Colonic mucosa (tissue), 4 donors: Measurements from ENCODE around the gene PALM2AKAP2. TPM values are rescaled to one million over a fixed set of nuclear protein-coding genes. Genes with fewer than 3 reads are reported as not detected.

Source experiments
- DNase-seq: peaks from one replicate; pipeline ENCODE4 v3.0.0-alpha.2; 2020
- H3K27ac ChIP-seq: fragments of 200-600 bp; one replicate; pipeline ENCODE4 v1.8.0; 2021
- H3K27me3 ChIP-seq: fragments of 200-600 bp; one replicate; pipeline ENCODE4 v1.8.0; 2021
- H3K36me3 ChIP-seq: fragments of 200-600 bp; one replicate; pipeline ENCODE4 v1.8.0; 2021
- H3K4me1 ChIP-seq: fragments of 200-600 bp; one replicate; pipeline ENCODE4 v1.8.0; 2021; ENCODE audit warnings: mild to moderate bottlenecking
- H3K4me3 ChIP-seq: fragments of 200-600 bp; one replicate; pipeline ENCODE4 v1.8.0; 2021
- H3K9ac ChIP-seq, 2 donors: one replicate each; pipeline ENCODE4 v1.7.0; 2013; ENCODE audit warnings: control low read depth in 2 of 2, low read depth in 2 of 2, low read length in 2 of 2
- H3K9me3 ChIP-seq: fragments of 200-600 bp; one replicate; pipeline ENCODE4 v1.8.0; 2021
- CTCF ChIP-seq: fragments of 200-600 bp; IDR thresholded peaks from one replicate; pipeline ENCODE4 v1.8.0; 2022; ENCODE audit warnings: antibody characterized with exemption, mild to moderate bottlenecking
- intact Hi-C: fragments of 100-400 bp; cut with DNase I; formaldehyde crosslinking; loops from one replicate; pipeline ENCODE4 v1.14.1; 2022
- total RNA-seq, 2 donors: library from RNA; stranded (reverse); fragmentation: NEBNext Ultra II Directional in 1 of 2; extraction: Animal tissue kit (Norgen Biotek cat#: 25700) in 1 of 2; gene quantifications; one replicate each; pipeline ENCODE4 v1.2.1, GENCODE V29; 2021
- donor health status: healthy.
- donor health status: DM: no; HTN: no; CAD: no.
- donor health status: DM: no; HTN: no; CAD: no.

PALM2AKAP2 gene
- total RNA-seq, 2 donors from 2014 or later: 0.69 to 3.4 TPM

- H3K9ac ChIP-seq: no peak overlapping the region
- intact Hi-C loops: no loop called here
- no peaks in the 10 kb centered on the region for H3K36me3 ChIP-seq
- H3K4me1 ChIP-seq: no peaks in the 10 kb centered on the region
- no peak for TF ChIP-seq CTCF
- no peak for DNase-seq
- H3K27me3 ChIP-seq: no peaks in the 10 kb centered on the region
- H3K9me3 ChIP-seq: no peaks in the 10 kb centered on the region
- no peak overlapping the region for H3K27ac ChIP-seq
- H3K4me3 ChIP-seq: no peak overlapping the region
Measured at GRCh38 chr9:109751253-109751652, 28.7 kb upstream of the PALM2AKAP2 start.

DNA sequence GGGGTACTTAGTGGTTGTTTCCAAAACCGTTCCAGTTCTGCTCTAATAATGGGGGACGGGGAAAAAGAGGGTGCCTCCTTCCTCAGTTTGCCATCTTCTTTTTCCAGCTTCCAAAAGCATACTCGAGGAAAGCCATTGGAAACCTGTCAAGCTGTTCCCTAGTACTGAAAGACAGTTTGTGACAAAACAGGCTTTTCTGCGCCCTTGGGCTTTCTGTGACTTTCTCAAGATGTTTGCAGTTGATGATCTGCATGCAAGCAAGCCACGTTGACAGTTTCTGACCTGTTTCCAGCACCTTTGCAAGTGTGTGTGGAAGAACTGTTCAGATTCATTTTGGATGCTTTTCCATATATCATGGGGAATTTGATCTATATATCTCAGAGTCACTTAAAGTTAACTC is 26.7 kb upstream of the PALM2AKAP2 start:
- no peak for DNase-seq
- H3K9ac ChIP-seq: no peak overlapping the region
- H3K4me3 ChIP-seq: no peak overlapping the region
- H3K27me3 ChIP-seq: no peaks in the 10 kb centered on the region
- H3K36me3 ChIP-seq: no peaks in the 10 kb centered on the region
- intact Hi-C loops: no loop called here
- no peak for TF ChIP-seq CTCF
- H3K9me3 ChIP-seq: no peaks in the 10 kb centered on the region
- no peak overlapping the region for H3K27ac ChIP-seq
- H3K4me1 ChIP-seq: no peaks in the 10 kb centered on the region

DNA sequence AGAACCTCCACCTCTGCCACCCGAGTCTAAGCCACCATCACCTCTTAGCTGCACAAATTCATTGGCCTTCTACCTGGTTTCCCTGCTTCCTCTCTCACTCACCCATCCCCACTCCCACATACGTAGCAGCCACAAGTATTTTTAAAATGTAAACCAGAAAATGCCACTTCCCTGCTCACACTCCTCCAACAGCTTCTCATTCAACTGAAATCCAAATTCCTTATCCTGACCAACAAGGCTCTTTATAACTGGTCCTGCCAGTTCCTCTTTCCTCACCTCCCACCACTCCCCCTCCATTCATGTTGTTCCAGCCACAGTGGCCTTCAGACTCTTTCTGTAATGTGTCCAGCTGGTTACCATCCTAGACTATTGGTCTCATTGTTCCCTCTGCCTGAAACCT is 25.0 kb upstream of the PALM2AKAP2 start:
- Histone ChIP-seq H3K4me3 (no peak overlapping the region), H3K4me1 (no peaks in the 10 kb centered on the region), H3K36me3 (no peaks in the 10 kb centered on the region), H3K27ac (no peak overlapping the region), H3K27me3 (no peaks in the 10 kb centered on the region), H3K9ac (no peak overlapping the region), H3K9me3 (no peaks in the 10 kb centered on the region)
- no peak for DNase-seq
- intact Hi-C loops: no loop called here
- TF ChIP-seq CTCF: no peak

- no peak for TF ChIP-seq CTCF
- no peak for DNase-seq
Measured at GRCh38 chr9:109759589-109759988, 20.4 kb upstream of the PALM2AKAP2 start.

GRCh38 chr9:109765278-109765677 is 14.7 kb upstream of the PALM2AKAP2 start:
- no peaks in the 10 kb centered on the region for H3K27me3 ChIP-seq
- no peak overlapping the region for H3K9ac ChIP-seq
- no peak overlapping the region for H3K27ac ChIP-seq
- no peak for DNase-seq
- H3K4me3 ChIP-seq: no peak overlapping the region
- no peaks in the 10 kb centered on the region for H3K4me1 ChIP-seq
- no peaks in the 10 kb centered on the region for H3K9me3 ChIP-seq
- no peak for TF ChIP-seq CTCF
- H3K36me3 ChIP-seq: no peaks in the 10 kb centered on the region
- intact Hi-C loops: no loop called here

More at GRCh38 chr9:109759589-109759988, 20.4 kb upstream of the PALM2AKAP2 start:
- Histone ChIP-seq H3K27ac (no peak overlapping the region), H3K9me3 (no peaks in the 10 kb centered on the region), H3K4me1 (no peaks in the 10 kb centered on the region), H3K36me3 (no peaks in the 10 kb centered on the region), H3K27me3 (no peaks in the 10 kb centered on the region), H3K4me3 (no peak overlapping the region), H3K9ac (no peak overlapping the region)
- intact Hi-C loops: no loop called here

GRCh38 chr9:109765830-109766229 is 14.2 kb upstream of the PALM2AKAP2 start:
- no peaks in the 10 kb centered on the region for H3K4me1 ChIP-seq
- no peak for TF ChIP-seq CTCF
- H3K36me3 ChIP-seq: no peaks in the 10 kb centered on the region

More at GRCh38 chr9:109765830-109766229, 14.2 kb upstream of the PALM2AKAP2 start:
- Histone ChIP-seq H3K27me3 (no peaks in the 10 kb centered on the region), H3K9ac (no peak overlapping the region), H3K4me3 (no peak overlapping the region), H3K27ac (no peak overlapping the region), H3K9me3 (no peaks in the 10 kb centered on the region)
- DNase-seq: no peak
- intact Hi-C loops: no loop called here
